Cerebellar nuclear complex (tissue), 1 donor: ENCODE data around the gene MTCH1.

ENCODE experiments used
- DNase-seq, 2 experiments: peaks; one replicate each; lab custom pipeline; 2025; lab: John Stamatoyannopoulos, UW

MTCH1 gene

DNA sequence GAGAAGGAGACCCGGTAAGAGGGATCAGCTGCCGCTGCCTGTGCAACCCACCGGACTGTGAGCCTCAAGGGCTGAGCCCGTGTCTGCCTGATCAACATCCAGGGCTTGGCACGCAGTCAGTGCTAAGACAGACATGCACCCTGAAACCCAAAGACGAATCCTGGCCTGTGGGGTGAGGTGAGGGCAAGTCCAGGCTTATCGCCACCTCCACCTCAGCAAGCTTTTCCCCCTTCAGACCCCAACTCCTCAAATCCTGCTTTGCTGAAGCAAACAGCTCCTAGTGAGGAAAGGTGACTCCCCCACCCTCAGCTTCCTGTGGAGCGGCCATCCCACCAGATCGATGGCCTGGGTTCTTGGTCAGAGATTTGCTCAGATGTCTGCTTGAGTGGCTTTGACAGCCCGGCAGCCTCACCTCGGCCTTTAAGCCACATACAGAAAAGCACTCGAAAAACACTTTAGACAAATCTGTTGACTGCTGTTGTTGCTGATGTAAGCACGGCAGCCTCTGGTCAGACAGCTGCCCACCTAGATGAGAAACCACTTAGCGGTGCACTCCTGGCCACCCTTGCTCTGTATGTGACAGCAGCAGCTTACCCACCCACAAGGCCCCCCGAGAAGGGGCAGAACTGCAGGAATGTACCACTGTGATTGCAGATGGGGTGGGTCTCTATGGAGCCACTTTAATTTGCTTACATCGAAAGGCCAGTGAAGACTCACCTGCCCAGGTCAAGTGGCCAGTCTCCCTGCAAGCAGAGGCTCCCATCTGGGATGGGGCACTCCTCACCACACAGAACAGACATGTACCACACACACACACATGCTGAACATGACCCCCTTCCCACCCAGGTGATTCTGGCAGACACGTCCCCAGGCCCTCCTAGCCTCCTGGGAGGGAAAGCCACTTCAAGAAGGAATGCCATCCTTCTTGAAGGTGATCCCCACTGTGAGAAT, 14.8 kb downstream of the MTCH1 start:
- DNase-seq: no peak

DNA sequence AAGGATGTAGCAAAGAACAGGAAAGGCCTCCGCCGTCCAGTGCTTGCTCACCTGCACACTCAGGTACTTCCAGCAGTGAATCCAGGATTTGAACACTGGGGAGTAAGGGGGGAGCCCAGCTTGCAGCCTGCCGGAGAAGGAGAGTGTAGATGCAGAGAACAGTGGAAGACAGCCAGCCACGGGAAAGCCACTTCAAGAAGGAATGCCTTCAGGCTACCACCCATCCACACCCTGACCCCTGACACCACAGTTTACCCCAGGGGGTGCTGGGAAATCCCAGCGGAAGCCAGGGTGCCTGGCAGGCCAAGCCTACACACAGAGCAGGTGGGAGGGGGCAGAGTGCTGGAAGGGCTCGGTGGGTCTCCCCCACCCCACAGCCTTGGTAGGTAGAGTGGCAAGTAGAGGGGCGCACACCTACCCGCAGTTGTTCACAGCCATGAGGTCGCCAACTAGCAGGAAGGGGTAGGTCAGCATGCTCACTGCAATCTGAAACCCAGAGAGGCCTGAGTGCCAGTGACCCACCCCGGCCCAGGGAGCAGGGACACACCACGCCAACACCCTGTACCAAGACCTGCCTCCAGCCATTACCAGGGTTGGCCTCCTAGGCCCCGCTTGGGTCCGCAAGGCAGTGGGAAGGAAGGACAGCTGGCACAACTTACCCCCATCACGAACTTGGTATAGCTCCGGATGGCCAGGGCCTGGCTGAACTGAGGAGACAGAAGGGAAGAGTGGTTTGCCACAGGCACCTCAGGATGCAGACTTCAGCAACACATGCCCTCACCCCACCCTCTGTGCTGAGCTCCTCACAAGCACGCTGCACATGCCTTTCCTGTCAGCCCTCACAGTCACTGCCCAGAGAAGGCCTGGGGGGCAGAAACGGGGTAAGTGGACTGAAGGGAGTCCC, 15.8 kb downstream of the MTCH1 start:
- no peak for DNase-seq

DNA sequence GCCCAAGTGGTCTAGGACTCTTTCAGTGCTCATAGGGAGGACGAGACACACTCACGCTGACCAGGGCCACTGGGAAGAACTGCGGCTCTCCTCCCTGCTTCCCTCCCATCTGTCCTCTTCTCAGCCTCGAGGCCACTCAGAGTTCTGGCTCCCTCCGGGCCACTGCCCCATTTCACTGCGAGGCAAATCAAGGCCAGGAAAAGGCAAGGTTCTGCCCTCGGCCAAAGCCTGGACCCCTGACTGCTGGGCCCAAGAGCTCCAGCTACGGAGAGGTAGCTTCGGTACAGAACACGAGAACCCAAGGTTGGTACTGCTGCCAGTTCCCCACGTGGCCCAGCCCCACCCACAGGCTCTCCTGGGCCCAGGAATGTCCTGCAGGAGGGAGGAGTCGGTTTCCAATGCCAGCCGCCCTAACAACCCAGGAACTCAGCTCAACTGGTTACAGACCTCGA, 16.7 kb downstream of the MTCH1 start:
- no peak for DNase-seq

DNA sequence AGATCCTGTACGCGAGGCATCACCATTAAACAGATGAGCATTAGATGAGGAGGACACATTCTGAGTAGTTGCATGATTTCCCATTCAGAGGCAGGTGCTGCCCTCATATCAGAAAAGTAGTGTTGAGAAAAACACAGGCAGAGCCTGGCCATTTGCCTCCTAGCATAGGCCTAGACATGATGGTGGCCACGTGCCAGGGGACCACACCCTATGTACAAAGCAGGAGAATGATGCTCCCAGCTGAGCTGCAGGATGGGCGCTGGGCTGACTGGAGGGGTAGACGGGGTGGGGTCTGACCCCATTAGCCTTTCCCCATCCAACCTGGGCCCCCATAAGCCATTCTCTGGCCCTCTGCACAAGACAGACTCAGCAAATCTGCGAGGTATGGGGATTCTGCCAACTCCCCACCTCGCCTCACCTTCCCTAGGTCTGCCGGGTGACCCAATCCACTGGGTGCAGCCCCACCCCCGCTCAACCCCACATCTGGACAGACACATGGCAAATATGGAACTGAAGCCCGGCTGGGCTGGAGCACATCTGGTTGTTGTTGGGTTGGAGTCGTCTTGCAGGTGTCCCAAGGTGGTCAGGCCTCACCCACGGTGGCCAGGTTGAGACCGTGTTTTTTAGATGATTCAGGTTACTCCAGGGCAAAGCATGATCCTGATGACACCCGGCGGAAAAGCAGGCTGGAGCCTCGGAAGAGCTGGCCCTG, 17.6 kb downstream of the MTCH1 start:
- no peak for DNase-seq

DNA sequence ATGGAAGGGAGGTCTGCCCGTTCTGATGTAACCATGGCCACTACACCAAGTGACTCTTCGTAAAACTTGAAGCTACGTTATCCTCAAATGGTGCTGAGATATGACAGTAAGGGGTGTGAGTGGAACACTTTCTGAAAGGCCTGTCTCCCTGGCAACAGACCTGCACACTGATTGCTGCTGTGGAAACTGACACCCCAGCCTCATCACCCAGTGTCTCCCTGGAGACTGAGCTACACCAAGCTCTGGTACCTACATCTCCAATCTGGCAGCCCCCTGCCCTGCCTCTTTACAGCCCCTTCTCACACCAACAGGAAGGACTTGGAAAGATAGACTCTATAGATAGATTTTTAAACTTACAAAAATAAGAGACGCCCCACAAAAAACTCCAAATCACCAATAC, 18.2 kb downstream of the MTCH1 start:
- DNase-seq: no peak

DNA sequence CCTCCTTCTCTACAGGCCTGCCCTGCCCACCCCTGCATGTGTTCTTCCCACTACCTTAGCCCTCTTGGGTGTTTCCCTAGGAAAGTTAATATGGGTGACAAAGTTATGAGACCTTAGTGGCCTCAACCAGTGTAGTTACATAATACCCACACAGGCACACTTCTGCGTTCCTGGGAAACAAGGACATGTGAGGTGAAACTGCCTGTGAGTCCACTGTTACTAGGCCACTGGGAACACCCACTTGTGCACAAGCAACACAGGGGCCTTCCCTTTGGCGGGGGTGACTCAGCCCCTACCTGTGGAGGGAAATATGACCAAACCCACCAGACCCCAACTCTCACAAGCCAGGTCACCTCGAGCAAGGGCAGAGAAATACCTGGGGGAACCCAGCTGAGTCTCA, 18.7 kb downstream of the MTCH1 start:
- no peak for DNase-seq

DNA sequence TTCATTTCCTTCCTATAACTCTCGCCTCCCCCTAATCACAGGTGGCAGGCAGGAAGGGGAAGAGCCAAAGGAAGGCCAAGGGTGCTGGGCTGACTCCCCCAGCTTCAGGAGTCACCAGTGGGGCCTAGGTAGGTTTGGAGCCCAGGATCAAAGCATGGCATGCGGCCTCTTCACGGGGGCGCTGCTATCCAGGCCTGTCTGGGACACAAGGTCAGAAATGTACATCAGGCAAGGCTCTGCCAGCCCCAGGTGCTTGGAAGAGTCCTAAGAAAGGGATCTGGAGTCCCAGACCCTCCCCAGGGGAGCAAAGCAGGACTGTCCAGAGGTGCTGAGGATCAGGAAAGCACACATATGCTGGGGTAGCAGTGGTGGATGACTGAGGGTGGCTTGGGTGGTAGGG, 21.1 kb downstream of the MTCH1 start:
- no peak for DNase-seq

DNA sequence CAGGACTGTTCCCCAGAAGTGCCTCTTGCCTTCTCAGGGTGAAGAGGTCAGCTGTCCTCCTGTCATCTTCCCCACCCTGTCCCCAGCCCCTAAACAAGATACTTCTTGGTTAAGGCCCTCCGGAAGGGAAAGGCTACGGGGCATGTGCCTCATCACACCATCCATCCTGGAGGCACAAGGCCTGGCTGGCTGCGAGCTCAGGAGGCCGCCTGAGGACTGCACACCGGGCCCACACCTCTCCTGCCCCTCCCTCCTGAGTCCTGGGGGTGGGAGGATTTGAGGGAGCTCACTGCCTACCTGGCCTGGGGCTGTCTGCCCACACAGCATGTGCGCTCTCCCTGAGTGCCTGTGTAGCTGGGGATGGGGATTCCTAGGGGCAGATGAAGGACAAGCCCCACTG, 21.6 kb downstream of the MTCH1 start:
- no peak for DNase-seq

DNA sequence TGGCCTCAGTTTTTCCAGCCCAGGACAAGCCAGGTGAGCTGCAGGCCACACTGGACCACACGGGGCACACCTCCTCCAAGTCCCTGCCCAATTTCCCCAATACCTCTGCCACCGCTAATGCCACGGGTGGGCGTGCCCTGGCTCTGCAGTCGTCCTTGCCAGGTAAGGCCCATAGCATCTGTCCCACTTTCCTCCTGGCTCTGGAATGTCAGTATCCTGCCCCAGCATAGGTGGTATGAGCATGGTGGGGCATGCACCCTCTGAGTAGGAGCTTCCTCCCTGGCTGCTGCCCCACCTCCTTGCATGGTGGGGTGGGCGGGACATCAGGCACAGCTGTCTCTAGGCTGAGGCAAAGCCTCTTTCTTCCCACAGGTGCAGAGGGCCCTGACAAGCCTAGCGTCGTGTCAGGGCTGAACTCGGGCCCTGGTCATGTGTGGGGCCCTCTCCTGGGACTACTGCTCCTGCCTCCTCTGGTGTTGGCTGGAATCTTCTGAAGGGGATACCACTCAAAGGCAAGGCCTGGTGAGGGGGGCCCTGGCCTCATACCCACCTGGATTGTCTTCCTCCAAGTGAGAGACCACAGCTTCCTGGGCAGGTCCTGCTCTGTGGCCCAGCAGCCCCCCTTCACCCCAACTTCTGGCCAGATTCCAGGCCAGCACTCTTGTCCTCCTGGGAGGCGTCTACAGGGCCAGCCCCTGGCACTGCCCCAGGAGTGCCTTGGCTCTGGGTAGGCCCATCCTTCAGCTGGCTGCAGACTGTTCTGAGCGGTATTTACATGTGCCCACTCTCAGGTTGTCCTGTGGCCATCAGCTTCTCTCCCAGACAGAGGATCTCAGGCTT, 22.3 kb downstream of the MTCH1 start:
- no peak for DNase-seq

DNA sequence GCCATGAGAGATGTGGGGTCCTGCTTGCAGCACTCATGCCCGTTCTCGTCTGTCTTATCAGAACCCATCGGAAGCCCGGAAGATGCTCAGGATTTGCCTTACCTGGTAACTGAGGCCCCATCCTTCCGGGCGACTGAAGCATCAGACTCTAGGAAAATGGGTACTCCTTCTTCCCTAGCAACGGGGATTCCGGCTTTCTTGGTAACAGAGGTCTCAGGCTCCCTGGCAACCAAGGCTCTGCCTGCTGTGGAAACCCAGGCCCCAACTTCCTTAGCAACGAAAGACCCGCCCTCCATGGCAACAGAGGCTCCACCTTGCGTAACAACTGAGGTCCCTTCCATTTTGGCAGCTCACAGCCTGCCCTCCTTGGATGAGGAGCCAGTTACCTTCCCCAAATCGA, 23.1 kb downstream of the MTCH1 start:
- DNase-seq: no peak

DNA sequence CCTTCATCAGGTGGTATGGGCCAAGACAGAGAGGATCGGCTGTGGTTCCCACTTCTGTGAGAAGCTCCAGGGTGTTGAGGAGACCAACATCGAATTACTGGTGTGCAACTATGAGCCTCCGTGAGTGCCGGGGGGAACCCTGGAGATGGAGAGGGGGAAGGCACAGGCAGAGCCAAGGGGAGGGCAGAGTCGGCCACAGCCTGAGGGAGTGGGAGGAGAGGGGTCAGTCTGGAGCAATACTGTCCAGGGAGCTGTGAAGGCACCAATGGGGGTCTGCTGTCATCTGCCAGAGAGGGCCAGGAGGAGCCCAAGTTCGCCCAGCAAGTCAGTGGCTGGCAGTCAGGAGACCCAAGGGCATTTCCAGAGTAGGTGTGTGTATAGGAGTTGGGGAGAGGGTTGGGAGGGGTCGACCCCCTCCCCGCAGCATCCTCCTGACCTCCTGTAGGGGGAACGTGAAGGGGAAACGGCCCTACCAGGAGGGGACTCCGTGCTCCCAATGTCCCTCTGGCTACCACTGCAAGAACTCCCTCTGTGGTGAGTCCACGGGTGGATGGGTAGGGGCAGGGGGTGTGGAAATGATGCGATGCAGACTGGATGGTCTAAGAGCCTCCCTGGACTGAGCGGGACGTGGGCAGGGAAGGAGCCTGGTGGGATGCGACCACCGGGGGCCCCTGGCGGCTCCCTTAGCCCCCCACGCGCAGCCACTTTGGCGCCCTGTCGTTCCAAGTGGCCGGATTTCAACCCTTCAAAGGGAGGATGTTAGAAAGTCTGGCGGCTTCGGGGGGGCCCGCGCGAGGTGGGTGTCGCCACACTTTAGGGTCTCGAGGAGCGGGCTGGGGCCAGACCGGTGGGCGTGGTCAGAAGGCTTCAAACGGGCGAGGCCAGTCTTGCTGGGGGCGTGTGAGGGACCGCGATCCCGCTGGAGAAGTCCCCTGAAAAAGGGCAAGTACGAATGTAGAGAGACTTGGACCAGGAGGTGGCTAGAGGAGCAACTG, 24.3 kb downstream of the MTCH1 start:
- DNase-seq: no peak

DNA sequence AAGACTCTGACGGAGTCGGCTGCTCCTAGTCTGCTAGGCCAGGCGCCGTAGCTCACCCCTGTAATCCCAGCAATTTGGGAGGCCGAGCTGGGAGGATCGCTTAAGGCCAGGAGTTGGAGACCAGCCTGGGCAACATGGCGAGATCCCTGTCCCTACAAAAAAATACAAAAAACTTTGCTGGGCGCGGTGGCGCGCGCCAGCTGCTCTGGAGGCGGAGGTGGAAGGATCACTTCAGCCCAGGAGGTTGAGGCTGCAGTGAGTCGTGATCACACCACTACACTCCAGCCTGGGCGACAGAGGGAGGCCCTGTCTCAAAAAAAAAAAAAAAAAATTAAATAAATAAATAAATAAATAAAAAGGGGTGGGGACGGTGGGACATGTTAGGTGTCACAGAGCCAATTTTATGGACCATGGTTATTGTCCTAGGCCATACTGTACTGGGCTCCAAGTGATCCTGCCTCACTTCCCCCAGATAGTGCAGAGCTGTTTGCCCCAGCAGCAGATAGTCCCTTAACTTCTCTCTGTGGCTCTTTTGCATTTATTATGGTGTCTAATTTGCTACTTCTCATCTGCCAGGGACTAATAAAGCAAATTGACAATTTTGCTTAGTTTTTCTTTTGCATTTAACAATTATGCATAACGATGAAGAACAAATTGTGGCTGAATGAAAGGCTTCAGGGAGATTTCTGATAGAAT, 26.3 kb downstream of the MTCH1 start:
- no peak for DNase-seq

DNA sequence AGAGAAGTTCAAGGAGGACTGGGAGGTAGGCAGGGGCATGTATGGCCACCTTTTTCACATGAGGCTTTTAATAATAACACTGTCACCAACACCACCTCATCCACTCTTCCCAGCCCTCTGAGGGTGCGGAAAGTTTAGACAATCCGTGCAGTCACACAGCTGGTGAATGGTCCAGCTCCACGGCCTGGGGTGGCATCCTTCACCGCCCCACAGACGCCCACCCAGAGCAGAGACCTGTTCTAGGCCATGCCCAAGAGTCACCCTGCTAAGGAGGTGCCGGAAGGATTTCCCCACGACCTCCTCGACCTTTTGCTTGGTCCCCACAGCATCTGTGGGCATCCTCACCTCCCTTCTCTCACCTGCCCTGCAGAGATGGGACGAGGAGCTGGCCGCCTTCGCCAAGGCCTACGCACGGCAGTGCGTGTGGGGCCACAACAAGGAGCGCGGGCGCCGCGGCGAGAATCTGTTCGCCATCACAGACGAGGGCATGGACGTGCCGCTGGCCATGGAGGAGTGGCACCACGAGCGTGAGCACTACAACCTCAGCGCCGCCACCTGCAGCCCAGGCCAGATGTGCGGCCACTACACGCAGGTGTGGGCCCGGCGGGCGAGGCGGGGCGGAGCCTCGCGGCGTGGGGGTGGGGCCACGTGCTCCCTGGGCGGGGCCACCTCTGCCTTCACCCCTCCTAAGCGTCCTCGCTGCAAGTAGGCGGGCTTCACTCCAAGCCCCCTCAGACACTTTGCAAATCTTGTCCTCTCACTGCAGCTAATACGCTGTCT, 27.0 kb downstream of the MTCH1 start:
- no peak for DNase-seq

DNA sequence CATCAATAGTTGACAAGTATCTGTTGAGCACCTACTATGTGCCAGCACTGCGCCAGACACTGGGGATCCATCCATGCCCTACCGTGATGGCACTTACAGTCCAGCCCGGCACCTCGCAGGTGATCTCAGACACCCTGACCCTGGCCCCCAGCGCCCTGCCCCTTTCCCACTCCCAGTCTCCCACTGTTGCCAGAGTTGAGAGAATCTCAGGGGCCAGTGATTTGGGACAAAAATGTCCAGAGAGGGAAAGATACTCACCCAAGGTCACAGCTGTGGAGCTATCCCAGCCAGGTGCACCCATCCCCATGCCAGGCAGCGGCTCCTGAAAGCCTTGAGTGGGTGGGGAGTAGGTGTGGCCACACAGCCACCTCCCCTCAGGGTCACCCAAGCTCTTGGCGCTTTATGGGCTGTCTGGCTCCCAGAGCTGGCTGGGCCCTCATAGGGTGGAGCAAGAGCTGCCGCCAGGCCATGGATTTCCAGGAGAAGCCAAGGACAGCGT, 28.2 kb downstream of the MTCH1 start:
- no peak for DNase-seq

DNA sequence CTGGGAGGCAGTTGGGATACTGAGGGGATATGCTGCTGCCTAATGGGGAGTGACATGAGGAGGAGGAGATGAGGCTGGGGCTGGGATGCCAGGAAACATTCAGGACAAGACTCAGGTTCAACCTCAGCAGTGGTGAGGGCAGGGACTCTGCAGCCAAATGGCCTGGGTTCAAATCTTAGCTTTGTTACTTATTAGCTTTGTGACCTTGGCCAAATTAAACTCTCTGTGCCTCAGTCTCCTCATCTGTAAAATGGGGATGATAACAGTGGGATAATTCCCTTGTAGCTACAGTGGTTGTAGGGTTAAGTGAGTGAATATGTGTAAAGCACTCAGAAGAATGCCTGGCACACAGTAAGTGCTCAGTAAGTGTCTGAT, 29.6 kb downstream of the MTCH1 start:
- no peak for DNase-seq

DNA sequence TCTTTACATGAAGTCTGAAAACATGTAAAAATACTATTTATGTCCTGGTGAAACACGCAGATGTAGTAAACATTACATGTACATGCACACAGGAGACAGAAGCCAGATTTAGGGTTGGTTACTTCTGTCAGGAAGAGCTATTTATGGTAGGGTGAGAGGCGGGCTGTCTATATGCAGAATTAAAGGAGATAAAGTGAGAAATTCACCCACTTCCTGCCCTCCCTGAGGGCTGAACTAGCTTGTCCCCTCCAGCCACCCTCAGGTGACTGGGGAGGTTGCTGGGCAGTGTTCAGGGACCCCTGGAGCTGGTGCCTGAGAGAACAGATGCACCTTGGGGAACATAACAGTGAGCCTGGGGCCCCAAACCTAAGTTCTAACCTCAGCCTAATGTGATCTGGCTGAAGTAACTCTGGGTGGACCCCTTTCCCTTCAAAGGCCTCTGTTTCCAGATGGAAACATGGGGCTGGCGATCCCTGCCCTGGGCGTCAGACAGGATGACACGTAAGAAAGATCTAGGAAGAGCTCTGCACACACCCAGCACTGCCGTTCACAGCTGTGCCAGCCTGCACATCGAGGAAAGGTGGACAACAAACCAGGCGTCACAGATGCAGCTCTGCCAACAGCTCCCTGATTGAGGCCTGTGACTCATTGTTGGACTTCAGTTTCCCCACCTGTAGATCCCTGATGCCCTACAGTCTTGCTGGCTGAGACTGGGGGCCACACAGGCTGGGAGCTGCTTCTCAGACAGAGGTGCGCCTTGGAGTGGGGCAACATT, 30.1 kb downstream of the MTCH1 start:
- DNase-seq: no peak

DNA sequence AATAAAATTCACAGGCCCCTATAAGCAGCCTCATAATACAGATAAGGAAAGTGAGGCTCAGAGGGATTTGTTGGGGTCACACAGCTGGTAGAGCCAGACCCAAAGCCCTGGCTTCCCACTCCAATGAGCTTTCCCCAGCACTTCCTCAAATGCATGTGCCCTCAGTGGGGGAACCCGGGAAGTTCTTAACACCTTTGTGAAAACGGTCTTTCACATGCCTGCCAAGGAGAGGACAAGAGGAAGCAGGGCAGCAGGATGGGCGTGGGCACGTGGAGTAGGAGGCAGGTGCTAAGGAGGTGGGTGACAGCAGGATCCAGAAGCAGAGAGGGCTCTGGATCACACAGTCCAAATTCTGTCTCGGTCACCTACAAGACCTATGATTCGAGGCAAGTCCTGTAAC, 30.9 kb downstream of the MTCH1 start:
- DNase-seq: no peak
